HUES64 (cell line): ENCODE measurements around the gene GARS1.
"Not testable (repeated sequence)": the region's sequence is repeated elsewhere in the genome, so short reads cannot be mapped to it uniquely, and the experiment has no call there.

Experiments
- H3K27ac ChIP-seq: 2 replicates; pipeline ENCODE4 v1.7.0; 2013; ENCODE audit warnings: low read depth, low read length, inconsistent platforms
- H3K27me3 ChIP-seq: 2 replicates; pipeline ENCODE4 v1.6.1; 2013; ENCODE audit warnings: mild to moderate bottlenecking, low read length; ENCODE audit not compliant: insufficient read depth
- H3K36me3 ChIP-seq: 2 replicates; pipeline ENCODE4 v1.6.1; 2013; ENCODE audit warnings: mild to moderate bottlenecking, low read length; ENCODE audit not compliant: insufficient read depth
- H3K4me1 ChIP-seq: 2 replicates; pipeline ENCODE4 v1.6.1; 2013; ENCODE audit warnings: mild to moderate bottlenecking, low read length, moderate library complexity; ENCODE audit not compliant: insufficient read depth
- H3K4me3 ChIP-seq: 2 replicates; pipeline ENCODE4 v1.5.1; 2013; ENCODE audit warnings: mild to moderate bottlenecking, low read length, moderate library complexity
- H3K9ac ChIP-seq: 2 replicates; pipeline ENCODE4 v1.6.1; 2013; ENCODE audit warnings: mild to moderate bottlenecking, low read depth, low read length
- H3K9me3 ChIP-seq: 2 replicates; pipeline ENCODE4 v1.6.1; 2013; ENCODE audit warnings: low read depth, low read length; ENCODE audit not compliant: insufficient read depth
- WGBS: fragments of 150-250, 120-280 bp; methylation state at CpG from one replicate; pipeline ENCODE4 v1.1.7; 2013; ENCODE audit warnings: missing lambda C conversion rate; 5-methylcytosine and 5-hydroxymethylcytosine counted together

Gene GARS1

GRCh38 chr7:30557245-30557644 is 37.4 kb upstream of the GARS1 start:
- Histone ChIP-seq H3K4me1 (peaks cover 14% of the 10 kb centered on the region; the same call in 1 of the 2 replicates), H3K9ac (no peak overlapping the region), H3K27ac (no peak overlapping the region), H3K36me3 (no peaks in the 10 kb centered on the region), H3K4me3 (no peak overlapping the region), H3K9me3 (no peaks in the 10 kb centered on the region), H3K27me3 (no peaks in the 10 kb centered on the region)
- WGBS: 95% methylated on average over 1 of the region's 1 CpG

DNA sequence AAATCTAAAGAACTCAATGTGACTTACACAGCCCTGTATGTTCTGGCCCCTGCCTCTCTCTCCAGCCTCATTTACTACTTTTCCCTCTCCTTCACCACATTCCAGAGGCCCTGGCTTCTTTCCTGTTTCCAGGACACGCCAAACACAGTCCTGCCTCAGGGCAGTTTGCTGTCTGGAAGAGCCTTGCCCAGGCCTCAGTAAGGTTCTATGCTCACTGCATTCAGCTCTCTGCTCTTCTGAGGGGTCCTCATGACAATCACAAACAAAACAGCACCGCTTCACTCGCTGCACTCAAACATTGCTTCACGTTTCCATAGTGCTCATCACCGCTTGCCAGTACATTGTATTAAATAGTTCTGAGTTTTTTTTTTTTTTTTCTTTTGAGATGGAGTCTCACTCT is 35.1 kb upstream of the GARS1 start:
- no peak overlapping the region for H3K27ac ChIP-seq
- WGBS: 92% methylated on average over 5 of the region's 5 CpGs

DNA sequence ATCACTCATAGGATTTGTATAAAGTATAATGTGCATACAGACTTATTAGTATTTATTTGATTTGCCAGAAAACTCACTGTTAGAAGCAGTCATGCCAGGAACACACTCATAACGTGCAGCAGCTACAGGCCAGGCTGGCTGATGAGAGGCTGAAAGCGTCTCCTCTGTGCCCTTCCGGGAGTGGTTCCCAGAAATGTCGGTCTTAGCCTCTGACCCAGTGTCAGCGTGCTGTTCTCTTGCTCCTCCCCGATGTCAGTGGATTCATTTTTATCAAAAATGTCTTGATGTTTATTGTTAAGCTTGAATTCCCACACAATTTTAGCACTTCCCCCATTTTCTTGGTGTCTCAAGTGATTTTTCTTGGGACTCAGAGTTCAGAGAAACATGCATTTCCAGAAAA is 33.3 kb upstream of the GARS1 start:
- Histone ChIP-seq H3K27ac (no peak overlapping the region), H3K9ac (no peak overlapping the region), H3K4me1 (peaks cover 12% of the 10 kb centered on the region; the same call in 1 of the 2 replicates), H3K27me3 (no peaks in the 10 kb centered on the region), H3K36me3 (no peaks in the 10 kb centered on the region), H3K9me3 (no peaks in the 10 kb centered on the region), H3K4me3 (no peak overlapping the region)
- 97% methylated on average over 6 of the region's 6 CpGs for WGBS

More for the DNA sequence above, 35.1 kb upstream of the GARS1 start:
- Histone ChIP-seq H3K9me3 (no peaks in the 10 kb centered on the region), H3K36me3 (no peaks in the 10 kb centered on the region), H3K9ac (no peak overlapping the region), H3K4me1 (peaks cover 16% of the 10 kb centered on the region; the same call in 1 of the 2 replicates), H3K4me3 (no peak overlapping the region), H3K27me3 (no peaks in the 10 kb centered on the region)

DNA sequence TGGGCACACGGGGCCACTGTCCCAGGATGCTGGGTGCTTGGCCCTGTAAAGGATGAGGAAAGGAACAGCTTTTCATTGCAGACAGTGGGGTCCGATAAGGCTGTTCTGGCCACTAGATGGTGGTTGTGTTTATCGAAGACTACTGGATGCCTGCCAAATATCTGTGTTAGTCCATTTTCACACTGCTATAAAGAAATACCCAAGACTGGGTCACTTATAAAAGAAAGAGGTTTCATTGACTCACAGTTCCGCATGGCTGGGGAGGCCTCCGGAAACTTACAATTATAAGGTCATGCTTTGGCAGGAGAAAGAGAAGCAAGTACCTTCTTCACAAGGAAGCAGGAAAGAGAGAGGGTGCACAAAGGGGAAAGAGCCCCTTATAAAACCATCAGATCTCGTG is 32.2 kb upstream of the GARS1 start:
- Histone ChIP-seq H3K9me3 (no peaks in the 10 kb centered on the region), H3K36me3 (no peaks in the 10 kb centered on the region), H3K4me1 (peaks cover 7% of the 10 kb centered on the region), H3K27me3 (no peaks in the 10 kb centered on the region), H3K4me3 (no peak overlapping the region), H3K9ac (no peak overlapping the region), H3K27ac (no peak overlapping the region)
- WGBS: over 99% methylated on average over 5 of the region's 6 CpGs

DNA sequence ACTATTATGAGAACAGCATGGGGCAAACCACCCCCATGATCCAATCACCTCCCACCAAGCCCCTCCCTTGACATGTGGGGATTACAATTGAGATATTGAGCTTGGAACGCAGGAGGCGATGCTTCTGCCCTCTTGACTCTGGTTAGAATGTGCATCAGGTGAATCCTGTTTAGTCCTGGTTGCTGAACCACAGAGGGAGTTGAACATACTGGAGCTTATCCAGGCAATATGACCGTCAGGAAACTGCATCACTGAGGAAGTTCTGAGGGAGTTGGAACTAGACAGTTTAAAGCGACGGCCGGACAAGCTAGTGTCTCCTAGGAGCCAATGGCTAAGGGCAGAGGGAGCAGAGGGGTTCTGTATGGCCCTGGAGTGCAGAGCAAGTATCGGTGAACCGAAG is 31.8 kb upstream of the GARS1 start:
- no peaks in the 10 kb centered on the region for H3K36me3 ChIP-seq
- no peaks in the 10 kb centered on the region for H3K27me3 ChIP-seq
- no peak overlapping the region for H3K4me3 ChIP-seq
- no peak overlapping the region for H3K27ac ChIP-seq
- H3K9me3 ChIP-seq: no peaks in the 10 kb centered on the region
- H3K4me1 ChIP-seq: peaks cover 12% of the 10 kb centered on the region
- 88% methylated on average over 8 of the region's 8 CpGs for WGBS
- H3K9ac ChIP-seq: no peak overlapping the region

DNA sequence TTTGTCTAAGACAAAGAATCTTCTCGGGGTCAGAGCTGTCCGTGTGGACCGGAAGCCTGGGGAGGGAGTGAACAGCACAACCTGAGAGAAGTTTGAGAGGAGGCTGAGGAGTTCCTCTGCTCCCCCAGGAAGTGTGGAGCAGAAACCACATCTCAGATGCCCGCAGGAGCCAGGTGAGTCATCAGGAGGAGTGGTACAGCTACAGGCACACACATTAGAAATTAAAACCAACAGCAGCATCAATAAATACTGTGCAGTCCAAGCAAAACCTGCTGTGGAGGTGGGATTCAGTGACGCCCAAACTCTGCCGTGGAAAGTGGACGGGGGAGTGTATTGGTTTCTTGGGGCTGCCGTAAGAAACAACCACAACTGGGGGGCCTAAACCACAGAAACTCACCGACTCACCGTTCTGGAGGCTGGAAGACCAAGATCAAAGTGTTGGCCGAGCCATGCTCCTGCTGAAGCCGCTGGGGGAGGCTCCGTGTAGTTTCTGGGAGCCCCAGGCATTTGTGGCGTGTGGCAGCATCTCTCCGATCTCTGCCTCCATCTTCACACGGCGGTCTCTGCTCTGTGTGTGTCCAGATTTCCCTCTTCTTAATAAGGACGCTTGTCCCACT is 31.2 kb upstream of the GARS1 start:
- H3K4me3 ChIP-seq: no peak overlapping the region
- no peaks in the 10 kb centered on the region for H3K27me3 ChIP-seq
- H3K27ac ChIP-seq: no peak overlapping the region
- H3K36me3 ChIP-seq: no peaks in the 10 kb centered on the region
- H3K4me1 ChIP-seq: peaks cover 17% of the 10 kb centered on the region
- 91% methylated on average over 18 of the region's 18 CpGs for WGBS
- H3K9me3 ChIP-seq: no peaks in the 10 kb centered on the region
- H3K9ac ChIP-seq: no peak overlapping the region

DNA sequence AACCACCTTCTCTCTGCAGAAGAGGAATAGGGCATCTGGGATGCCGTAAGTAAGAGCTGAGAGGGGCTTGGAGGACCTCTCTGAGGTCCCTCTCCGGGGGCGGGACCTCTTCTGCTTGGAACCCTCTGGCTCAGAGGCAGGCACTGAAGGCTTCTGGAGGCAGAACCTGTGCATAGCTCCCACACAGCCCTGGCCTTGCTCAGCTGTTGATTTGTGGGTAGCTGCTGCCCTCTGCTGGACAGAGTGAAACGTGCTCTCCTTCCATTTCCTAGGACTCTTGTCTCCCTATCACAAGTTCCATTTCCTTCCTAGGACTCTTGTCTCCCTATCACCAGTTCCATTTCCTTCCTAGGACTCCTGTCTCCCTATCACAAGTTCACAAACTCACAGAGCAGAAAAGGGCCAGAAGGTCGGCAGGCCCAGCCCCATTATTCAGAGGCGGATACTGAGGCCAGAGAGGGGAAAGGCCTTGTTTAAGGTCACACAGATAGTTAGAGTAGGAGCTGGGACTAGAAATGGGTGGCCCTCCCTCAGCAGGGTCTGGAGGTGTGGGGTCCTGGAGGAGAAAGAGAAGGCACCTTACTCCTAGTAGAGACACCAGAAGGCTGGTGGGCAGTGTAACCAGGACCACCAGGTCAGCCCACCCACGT is 30.3 kb upstream of the GARS1 start:
- no peaks in the 10 kb centered on the region for H3K9me3 ChIP-seq
- H3K36me3 ChIP-seq: no peaks in the 10 kb centered on the region
- no peak overlapping the region for H3K4me3 ChIP-seq
- no peaks in the 10 kb centered on the region for H3K27me3 ChIP-seq
- no peak overlapping the region for H3K27ac ChIP-seq
- 32% methylated on average over 7 of the region's 7 CpGs for whole genome bisulfite sequencing
- H3K9ac ChIP-seq: no peak overlapping the region
- H3K4me1 ChIP-seq: peaks cover 26% of the 10 kb centered on the region

GRCh38 chr7:30566596-30566995 is 28.1 kb upstream of the GARS1 start:
- H3K27ac ChIP-seq: no peak overlapping the region
- 100% methylated on average over 2 of the region's 2 CpGs for WGBS

DNA sequence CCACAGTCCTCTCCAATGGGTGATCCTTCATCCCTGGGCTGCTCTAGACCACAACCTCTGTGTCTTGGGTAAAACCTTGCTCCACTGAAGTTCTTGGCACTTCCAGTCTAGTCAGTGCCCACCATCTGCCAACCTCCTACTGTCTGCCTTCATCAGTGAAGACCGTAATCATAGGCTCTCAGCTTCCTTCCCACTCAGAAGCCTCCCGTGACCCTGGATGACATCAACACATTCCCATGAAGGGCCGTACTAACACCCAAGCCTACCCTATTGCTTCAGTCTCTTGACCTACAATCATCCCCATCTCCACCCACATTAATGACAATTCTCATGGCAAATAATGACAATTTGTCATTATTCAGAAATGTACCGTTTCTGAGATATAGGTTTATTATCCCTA is 27.6 kb upstream of the GARS1 start:
- 91% methylated on average over 4 of the region's 4 CpGs for WGBS
- Histone ChIP-seq H3K36me3 (no peaks in the 10 kb centered on the region), H3K9ac (no peak overlapping the region), H3K4me1 (peaks cover 29% of the 10 kb centered on the region), H3K9me3 (peaks cover 7% of the 10 kb centered on the region; the same call in 1 of the 2 replicates), H3K27me3 (no peaks in the 10 kb centered on the region), H3K4me3 (no peak overlapping the region), H3K27ac (no peak overlapping the region)

More at GRCh38 chr7:30566596-30566995, 28.1 kb upstream of the GARS1 start:
- H3K27me3 ChIP-seq: no peaks in the 10 kb centered on the region
- H3K9ac ChIP-seq: no peak overlapping the region
- H3K36me3 ChIP-seq: no peaks in the 10 kb centered on the region
- no peak overlapping the region for H3K4me3 ChIP-seq
- H3K4me1 ChIP-seq: peaks cover 29% of the 10 kb centered on the region
- peaks cover 7% of the 10 kb centered on the region; the same call in 1 of the 2 replicates for H3K9me3 ChIP-seq

GRCh38 chr7:30570238-30570637 is 24.4 kb upstream of the GARS1 start:
- 99% methylated on average over 4 of the region's 4 CpGs for whole genome bisulfite sequencing
- peaks cover 27% of the 10 kb centered on the region for H3K4me1 ChIP-seq
- H3K4me3 ChIP-seq, H3K27ac ChIP-seq, H3K27me3 ChIP-seq, H3K9ac ChIP-seq: not testable (repeated sequence)
- peaks cover 13% of the 10 kb centered on the region; the same call in 1 of the 2 replicates for H3K36me3 ChIP-seq
- H3K9me3 ChIP-seq: peaks cover 13% of the 10 kb centered on the region

GRCh38 chr7:30572212-30572841 is 22.4 kb upstream of the GARS1 start:
- 89% methylated on average over 5 of the region's 5 CpGs for WGBS
- no peaks in the 10 kb centered on the region for H3K27me3 ChIP-seq
- H3K9ac ChIP-seq: no peak overlapping the region
- peaks cover 24% of the 10 kb centered on the region for H3K4me1 ChIP-seq
- H3K4me3 ChIP-seq: no peak overlapping the region
- H3K27ac ChIP-seq: no peak overlapping the region
- peaks cover 33% of the 10 kb centered on the region for H3K9me3 ChIP-seq
- H3K36me3 ChIP-seq: peaks cover 22% of the 10 kb centered on the region
